Left forelimb (tissue), 1 donor: ENCODE measurements around the gene SLC35D2.
"Not testable (repeated sequence)": the region's sequence is repeated elsewhere in the genome, so short reads cannot be mapped to it uniquely, and the experiment has no call there.

ENCODE experiments used
- DNase-seq: peaks from one replicate; pipeline ENCODE4 v3.0.0-alpha.2; 2018; ENCODE audit warnings: low spot score

Gene SLC35D2

GRCh38 chr9:96400132-96400910 is 16.8 kb upstream of the SLC35D2 start:
- DNase-seq, result no peak

- no peak for DNase-seq
Observed at GRCh38 chr9:96399325-96399633, 15.8 kb upstream of the SLC35D2 start.

GRCh38 chr9:96398582-96399324 is 15.2 kb upstream of the SLC35D2 start:
- no peak for DNase-seq

- no peak for DNase-seq
Observed at GRCh38 chr9:96395964-96396363, 12.5 kb upstream of the SLC35D2 start.

GRCh38 chr9:96394832-96395496 is 11.5 kb upstream of the SLC35D2 start:
- DNase-seq, result no peak

- no peak for DNase-seq
Observed at GRCh38 chr9:96392263-96392662, 8.8 kb upstream of the SLC35D2 start.

- no peak for DNase-seq
Observed at GRCh38 chr9:96391021-96391765, 7.7 kb upstream of the SLC35D2 start.

- DNase-seq, result no peak
Observed at GRCh38 chr9:96388144-96388543, 4.6 kb upstream of the SLC35D2 start.

- DNase-seq, result no peak
Observed at GRCh38 chr9:96386157-96386556, 2.6 kb upstream of the SLC35D2 start.

GRCh38 chr9:96382839-96383164 is 709 bp downstream of the SLC35D2 start:
- no peak for DNase-seq

- DNase-seq, result no peak
Observed at GRCh38 chr9:96382175-96382574, 1.3 kb downstream of the SLC35D2 start.

- no peak for DNase-seq
Observed at GRCh38 chr9:96381696-96382095, 1.8 kb downstream of the SLC35D2 start.

GRCh38 chr9:96381125-96381524 is 2.4 kb downstream of the SLC35D2 start:
- no peak for DNase-seq

GRCh38 chr9:96379461-96379860 is 4.0 kb downstream of the SLC35D2 start:
- no peak for DNase-seq

- DNase-seq, result no peak
Observed at GRCh38 chr9:96378187-96378586, 5.3 kb downstream of the SLC35D2 start.

GRCh38 chr9:96376891-96377874 is 6.3 kb downstream of the SLC35D2 start:
- DNase-seq, result no peak

- DNase-seq, result not testable (repeated sequence)
Observed at GRCh38 chr9:96375507-96375906, 8.0 kb downstream of the SLC35D2 start.

GRCh38 chr9:96367943-96368342 is 15.6 kb downstream of the SLC35D2 start:
- no peak for DNase-seq

GRCh38 chr9:96363175-96363967 is 20.1 kb downstream of the SLC35D2 start:
- DNase-seq, result no peak

- DNase-seq, result not testable (repeated sequence)
Observed at GRCh38 chr9:96362119-96362518, 21.4 kb downstream of the SLC35D2 start.
